ENCODE measurements around the gene NAIF1.

DNA sequence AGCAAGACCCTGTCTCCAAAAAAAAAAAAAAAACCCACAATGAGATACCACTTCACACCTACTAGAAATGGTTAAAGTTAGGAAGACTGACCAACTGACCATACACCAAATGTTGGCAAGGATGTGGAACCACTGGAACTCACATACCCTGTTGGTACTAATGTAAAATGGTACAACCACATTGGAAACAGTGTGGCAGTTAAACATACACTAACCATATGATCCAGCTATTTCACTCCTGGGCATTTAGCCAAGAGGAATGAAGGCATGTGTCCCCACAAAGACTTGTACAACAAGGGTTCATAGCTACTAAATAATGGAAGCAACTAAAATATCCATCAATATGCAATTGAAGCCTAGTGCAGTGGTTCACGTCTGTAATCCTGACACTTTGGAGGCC lies 21.3 kb downstream of the NAIF1 start:
- TF ChIP-seq CTCF (IDR thresholded peaks at IDR 0.05 in 8 of 11, conservative IDR thresholded peaks at IDR 0.05 in 3 of 11) (no peak), POLR2A (IDR thresholded peaks at IDR 0.05) (no peak)

Measured in spleen (tissue), 7 donors.